Caki2 (cell line): ENCODE data around the gene CCT5. TPM values are rescaled to one million over a fixed set of nuclear protein-coding genes. Genes with fewer than 3 reads are reported as not detected.
"Not testable (repeated sequence)": the region's sequence is repeated elsewhere in the genome, so short reads cannot be mapped to it uniquely, and the experiment has no call there.

Experiments
- DNase-seq: peaks from one replicate; pipeline ENCODE4 v3.0.0-alpha.2; 2015; ENCODE audit warnings: low read depth
- in situ Hi-C: cut with HindIII; loops from 2 replicates; pipeline ENCODE4 v1.10.0; 2016; ENCODE audit warnings: low sequenced_read_pairs, low pct_unique_long_range_greater_than_20kb, mixed read lengths
- total RNA-seq: library from RNA; depleted of rRNA; stranded (reverse); fragments of >200 nt; shearing (Covaris generic); gene quantifications from 2 replicates; pipeline ENCODE4 v1.2.3, GENCODE V29; 2014; ENCODE audit warnings: low replicate concordance

The CCT5 gene
- total RNA-seq, 1 experiment from 2014 or later = 700 TPM

DNA sequence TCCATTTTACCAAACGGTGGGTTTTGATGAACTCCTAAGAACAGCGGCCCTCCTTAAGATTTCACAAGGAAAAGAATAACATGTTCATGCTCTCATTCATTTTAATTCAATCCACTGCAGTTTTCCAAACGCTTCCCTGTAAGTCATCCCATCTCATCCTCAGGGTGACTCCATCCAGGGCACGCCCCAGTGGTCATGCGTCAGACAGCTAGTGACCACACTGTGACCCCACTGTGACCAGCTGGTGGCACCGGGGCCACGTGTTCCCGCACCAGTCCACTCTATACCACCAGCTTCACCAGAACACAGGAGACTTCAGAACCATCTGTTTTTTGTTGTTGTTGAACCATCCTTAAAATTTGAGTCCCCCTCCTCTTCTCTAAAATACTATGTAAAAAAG, 14.7 kb upstream of the CCT5 start:
- peak; percentile 81 for DNase-seq
- in situ Hi-C loops = no loop called here

DNA sequence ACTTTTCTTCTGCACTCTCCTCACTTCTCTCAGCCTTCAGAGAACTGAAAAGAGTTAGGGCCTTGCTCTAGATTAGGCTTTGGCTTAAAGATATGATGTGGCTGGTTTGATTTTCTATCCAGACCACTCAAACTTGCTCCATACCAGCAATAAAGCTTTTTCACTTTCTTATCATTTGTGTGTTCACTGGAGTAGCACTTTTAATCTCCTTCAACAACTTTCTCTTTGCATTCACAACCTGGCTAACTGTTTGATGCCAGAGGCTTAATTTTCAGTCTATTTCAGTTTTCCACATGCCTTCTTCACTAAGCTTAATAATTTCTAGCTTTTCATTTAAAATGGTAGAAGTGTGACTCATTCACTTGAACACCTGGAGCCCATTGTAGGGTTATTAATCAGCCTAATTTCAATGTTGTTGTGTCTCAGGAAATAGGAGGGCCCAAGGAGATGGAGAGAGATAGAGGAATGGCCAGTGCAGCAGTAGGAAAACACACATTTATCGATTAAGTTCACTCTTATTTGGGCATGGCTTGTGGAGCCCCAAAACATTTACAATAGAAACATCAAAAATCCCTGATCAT, 6.3 kb upstream of the CCT5 start:
- in situ Hi-C loops = no loop called here
- peak; percentile 34 for DNase-seq

DNA sequence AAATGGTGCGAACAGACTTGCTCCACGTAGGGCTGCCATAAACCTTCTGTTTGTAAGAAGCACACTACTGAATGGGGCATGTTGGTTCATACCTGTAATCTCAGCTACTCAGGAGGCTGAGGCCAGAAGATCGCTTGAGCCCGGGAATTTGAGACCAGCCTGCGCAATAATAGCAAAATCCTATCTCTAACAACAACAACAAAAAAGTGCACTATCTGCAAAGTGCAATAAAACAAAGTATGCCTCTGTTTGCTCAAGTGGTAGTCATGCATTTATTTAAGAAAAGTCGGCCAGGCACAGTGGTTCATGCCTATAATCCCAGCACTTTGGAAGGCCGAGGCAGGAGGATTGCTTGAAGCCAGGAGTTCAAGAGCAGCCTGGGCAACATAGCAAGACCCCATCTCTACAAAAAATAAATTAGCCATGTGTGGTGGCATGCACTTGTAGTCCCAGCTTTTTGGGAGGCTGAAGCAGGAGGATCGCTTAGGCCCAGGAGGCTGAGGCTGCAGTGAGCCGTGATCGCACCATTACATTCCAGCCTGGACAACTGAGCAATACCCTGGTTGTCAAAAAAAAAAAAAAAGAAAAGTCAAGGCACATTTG, 5.6 kb upstream of the CCT5 start:
- in situ Hi-C loops = no loop called here

DNA sequence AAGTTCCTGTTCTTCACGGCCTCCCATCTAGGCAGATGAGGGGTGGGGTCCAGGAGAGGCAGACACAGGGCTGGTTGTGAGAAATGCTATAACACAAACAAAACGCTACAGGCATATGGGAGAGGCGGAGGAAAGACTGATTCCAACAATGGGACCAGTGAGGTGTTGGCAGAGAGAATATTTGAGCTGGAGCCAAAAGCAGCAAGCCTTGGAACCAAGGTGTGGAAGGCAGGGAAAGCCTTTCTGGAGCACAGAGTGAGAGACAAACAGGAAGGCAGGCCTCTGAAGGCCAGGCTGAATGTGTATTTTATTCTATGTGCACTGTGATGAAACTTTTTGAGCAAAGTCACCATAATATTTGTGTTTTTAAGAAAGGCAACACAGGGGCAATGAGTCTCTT, 3.3 kb upstream of the CCT5 start:
- DNase-seq = no peak
- in situ Hi-C loops = no loop called here

More for the DNA sequence above, 5.6 kb upstream of the CCT5 start:
- no peak for DNase-seq

DNA sequence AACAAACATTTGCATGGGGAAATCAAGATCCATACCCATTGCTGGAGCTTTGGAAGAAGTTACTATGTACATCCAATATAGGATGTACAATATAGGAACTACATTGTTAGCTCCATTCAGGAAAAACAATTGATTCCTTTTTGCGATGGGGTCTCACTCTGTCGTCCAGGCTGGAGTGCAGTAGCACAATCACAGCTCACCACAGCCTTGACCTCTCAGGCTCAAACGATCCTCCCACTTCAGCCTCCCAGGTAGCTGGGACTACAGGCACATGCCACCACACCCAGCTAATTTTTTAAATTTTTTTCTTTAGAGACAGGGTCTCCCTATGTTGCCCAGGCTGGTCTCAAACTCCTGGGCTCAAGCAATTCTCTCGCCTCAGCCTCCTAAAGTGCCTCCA, 2.9 kb upstream of the CCT5 start:
- in situ Hi-C loops, DNase-seq: not testable (repeated sequence)

DNA sequence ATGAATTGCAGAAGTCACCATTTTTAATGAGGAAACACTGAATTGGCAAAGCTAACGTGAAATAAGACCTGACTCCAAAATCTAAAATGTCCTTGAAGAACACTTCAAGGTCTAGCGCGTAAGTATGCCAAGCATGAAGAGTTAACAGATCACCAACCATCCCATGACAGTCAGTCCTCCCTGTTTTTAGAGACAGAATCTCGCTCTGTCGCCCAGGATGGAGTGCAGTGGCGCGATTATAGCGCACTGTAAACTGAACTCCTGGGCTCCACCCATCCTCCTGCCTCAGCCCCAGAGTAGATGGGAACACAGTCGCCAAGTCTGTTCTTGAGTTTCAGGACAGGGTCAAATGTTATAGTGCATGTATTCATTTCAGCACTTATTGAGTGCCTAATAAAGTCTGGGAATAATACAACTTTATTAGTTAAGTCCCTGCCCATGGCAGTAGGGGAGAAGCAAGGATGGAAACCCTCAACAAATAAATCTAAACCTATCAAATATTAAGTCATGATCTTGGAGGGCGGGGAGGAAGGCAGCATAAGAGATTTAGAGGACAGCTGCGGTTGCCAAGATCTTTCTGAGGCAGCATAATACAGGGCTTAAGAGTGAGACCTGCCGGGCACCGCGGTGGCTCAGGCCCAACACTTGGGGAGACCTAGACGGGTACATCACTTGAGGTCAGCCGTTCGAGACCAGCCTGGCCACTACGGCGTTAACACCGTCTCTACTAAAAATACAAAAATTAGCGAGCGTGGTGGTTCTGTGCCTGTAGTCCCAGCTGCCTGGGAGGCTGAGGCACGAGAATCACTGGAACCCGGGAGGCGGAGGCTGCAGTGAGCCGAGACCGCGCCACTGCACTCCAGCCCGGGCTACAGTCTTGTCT, 1.5 kb upstream of the CCT5 start:
- in situ Hi-C loops = no loop called here
- peak; percentile 49 for DNase-seq

DNA sequence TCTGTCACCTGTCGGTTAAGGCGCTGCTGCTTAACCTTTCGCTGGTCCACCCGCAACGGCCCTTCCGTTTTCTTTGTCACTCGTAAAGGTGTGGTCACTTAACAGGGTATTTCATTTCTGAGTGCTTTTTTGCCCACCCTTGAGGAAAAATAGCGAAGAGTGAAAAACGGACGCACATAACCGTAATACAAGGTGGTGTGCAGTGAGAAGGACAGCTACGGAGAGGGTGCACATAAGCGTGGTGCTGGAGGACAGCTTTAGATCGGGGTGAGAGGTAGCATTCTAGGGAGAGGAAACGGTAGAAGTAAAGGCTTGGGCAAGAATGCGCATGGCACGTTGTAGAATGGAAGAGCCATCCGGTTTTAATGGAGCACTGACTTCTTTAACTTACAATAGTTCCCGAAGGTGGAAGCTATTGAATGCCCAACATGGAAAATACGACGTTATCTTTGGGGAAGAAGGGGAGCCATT, 761 bp downstream of the CCT5 start:
- DNase-seq = no peak
- in situ Hi-C loops = no loop called here

DNA sequence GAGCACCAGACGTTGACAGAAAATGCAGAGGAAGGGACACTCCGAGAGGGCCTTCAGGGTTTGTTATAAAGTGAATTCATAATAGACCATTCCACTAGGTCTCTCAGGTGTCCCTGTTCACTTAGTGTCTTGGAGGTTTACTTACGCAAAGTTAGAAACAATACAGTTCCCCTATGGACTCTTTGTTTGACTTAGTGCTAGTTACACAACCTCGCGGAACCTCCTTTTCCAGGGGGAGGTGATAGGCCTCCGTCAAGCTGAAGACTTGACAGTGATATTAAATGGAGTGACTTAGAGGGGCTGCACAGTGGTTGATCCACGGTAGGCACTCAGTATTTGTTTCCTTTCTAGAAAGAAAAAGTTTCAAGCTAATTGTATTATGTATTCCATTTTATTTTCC, 1.3 kb downstream of the CCT5 start:
- no peak for DNase-seq
- in situ Hi-C loops = no loop called here

DNA sequence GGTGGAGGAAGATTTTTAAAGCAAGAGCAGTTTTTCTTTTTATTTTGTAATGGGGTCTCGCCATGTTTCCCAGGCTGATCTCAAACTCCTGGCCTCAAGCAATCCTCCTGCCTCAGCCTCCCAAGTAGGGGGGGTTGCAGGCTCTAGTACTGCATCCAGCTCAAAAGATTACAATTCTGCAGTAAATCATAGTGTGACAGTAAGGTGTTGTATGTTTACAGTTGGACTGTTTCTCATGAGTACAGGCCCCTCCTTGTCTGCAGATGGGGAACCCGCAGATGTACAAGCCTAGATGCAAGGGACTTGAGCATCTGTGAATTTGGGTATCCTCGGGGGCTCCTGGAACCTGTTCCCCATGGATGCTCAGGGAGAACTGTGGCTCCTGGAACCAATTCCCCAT, 3.3 kb downstream of the CCT5 start:
- in situ Hi-C loops = no loop called here
- no peak for DNase-seq

DNA sequence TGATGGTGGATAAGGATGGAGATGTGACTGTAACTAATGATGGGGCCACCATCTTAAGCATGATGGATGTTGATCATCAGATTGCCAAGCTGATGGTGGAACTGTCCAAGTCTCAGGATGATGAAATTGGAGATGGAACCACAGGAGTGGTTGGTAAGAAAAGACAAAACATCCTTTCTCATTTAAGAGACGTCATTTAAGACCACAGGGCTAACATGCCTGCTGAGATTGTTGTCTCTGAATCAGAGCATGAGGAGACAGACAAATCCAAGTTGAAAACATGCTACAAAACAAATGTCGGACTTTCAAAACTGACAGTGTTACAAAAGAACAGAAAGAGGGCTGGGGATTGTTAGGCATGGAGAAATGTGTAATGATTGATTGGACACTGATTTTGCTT, 4.6 kb downstream of the CCT5 start:
- DNase-seq = no peak
- in situ Hi-C loops = no loop called here

DNA sequence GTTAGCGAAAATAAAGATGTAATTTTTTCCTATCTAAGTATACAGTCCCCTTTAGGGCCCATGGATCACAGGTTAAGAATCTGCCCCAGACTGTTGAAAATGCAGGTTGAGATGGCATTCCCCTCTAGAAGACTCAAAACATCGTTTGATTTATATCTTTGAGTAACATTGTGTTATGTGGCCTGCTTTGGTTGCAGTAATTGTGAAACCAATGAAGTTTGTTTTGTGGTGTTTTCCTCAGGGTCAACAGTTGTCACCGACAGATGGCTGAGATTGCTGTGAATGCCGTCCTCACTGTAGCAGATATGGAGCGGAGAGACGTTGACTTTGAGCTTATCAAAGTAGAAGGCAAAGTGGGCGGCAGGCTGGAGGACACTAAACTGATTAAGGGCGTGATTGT, 7.8 kb downstream of the CCT5 start:
- DNase-seq = no peak
- in situ Hi-C loops = no loop called here

DNA sequence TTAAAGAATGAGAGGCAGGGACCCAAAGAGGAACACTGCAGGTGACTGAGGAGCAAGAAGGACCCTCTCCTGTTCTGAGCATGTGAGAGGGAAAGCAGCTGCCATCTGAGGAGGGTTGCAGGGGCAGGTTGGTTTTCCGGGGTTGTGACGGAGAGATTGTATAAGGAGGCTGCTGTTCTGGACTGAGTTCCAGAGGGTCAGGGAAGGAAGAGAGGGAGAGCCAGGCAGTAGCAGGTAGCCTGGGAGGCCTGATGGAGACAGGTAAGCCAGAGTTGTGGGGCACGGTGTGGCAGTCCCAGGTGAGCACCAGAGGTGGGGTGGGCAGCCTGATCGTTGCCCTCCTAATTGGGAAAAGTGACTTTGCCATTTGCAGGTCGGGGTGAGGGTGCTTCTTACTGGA, 9.8 kb downstream of the CCT5 start:
- no peak for DNase-seq
- in situ Hi-C loops = no loop called here

DNA sequence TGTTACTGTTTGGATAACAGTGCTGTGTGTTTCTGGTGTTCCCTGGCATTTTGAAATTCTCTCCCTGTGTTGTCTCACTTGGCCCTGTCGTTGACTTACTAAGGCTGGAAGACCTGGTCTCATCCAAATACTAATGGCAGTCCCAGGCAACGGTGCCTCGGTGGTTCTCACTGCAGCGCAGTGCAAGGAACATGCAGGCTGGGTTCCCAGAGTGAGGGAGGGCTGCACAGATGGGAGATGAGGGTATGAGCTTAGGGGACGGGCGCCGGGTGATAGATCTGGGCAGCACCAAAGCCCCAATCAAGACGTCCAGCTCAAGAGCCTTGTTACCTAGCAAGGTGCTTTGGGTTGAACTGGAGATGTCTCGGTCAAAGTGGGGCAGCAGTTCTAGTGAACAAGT, 11.0 kb downstream of the CCT5 start:
- in situ Hi-C loops = no loop called here
- no peak for DNase-seq

DNA sequence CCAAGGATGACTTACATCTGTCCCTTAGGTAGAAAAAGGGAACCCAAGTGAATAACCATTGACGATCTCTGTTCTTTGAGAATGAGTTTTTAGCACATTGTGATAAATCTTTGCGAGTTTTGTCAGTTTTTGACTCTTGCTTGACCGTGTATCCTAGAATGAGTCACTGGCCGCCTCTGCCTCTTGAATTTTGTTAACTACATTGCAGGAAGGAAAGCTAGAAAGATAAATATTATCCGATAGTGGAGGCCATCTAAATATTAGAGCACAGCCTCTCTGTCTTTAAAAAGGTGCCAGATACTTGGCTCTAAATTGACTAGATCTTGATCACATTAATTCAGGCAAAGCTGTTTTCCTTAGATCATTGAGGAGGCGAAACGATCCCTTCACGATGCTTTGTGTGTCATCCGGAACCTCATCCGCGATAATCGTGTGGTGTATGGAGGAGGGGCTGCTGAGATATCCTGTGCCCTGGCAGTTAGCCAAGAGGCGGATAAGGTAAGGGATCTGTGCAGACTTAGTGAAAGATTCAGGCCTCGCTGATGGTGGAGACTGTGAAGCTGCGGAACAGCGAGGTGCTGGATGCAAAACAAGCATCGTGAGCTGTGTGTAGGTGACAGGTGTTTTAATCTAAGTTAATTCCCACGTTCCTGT, 12.2 kb downstream of the CCT5 start:
- DNase-seq = no peak
- in situ Hi-C loops = no loop called here

DNA sequence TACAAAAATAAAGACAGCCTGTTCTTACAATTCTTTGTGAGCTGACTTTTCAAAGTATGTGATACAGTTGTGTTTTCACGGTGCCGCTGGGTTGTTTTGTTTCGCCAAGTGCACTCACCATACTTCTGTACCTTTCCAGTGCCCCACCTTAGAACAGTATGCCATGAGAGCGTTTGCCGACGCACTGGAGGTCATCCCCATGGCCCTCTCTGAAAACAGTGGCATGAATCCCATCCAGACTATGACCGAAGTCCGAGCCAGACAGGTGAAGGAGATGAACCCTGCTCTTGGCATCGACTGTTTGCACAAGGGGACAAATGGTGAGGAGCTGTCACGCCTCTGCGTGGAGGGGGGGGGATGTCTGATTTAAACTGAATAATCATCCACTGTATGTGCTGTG, 12.9 kb downstream of the CCT5 start:
- DNase-seq = no peak
- in situ Hi-C loops = no loop called here

DNA sequence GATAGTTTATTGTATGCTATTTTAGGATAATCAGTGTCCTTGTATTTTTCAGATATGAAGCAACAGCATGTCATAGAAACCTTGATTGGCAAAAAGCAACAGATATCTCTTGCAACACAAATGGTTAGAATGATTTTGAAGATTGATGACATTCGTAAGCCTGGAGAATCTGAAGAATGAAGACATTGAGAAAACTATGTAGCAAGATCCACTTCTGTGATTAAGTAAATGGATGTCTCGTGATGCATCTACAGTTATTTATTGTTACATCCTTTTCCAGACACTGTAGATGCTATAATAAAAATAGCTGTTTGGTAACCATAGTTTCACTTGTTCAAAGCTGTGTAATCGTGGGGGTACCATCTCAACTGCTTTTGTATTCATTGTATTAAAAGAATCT, 14.5 kb downstream of the CCT5 start:
- in situ Hi-C loops = no loop called here

DNA sequence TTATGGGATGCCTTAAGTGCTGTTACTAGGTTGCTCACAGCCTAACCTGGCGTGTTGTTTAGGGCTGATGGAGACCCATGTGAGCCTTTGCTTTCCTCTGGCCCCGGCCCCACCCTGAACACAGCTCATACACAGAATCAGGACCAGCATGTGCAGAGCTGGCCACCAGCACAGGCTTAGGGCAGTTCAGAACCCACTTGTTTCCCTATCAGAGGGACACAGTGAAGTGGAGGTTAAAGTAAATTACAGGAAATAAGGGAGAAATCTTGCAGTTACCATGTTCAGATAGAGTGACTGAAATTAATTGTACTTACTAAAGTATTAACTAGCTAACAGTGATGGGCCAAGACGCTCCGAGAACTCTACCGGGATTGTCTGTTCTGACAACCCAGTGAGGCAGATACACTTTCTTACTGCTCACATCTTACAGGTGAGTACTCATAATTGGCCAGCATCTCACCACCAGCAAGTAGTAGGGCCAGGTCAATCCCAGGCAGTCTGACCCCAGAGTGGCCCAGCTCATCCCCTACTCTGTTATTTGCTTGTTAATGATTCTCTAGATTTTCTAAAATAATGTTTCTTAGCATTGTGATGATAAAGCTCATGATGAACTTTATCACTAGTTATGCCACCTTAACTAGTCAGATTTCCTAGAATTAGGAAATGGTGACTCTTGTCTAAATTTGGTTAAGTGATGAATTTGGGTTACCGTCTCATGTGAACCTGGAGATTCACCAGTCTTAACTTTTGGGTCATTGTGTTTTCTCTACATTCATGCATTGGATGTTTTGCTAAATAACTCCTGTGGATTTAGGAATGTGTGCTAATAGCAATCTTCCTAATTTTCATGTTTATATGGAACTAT, 15.4 kb downstream of the CCT5 start:
- in situ Hi-C loops = no loop called here
- no peak for DNase-seq

More for the DNA sequence above, 14.5 kb downstream of the CCT5 start:
- no peak for DNase-seq

DNA sequence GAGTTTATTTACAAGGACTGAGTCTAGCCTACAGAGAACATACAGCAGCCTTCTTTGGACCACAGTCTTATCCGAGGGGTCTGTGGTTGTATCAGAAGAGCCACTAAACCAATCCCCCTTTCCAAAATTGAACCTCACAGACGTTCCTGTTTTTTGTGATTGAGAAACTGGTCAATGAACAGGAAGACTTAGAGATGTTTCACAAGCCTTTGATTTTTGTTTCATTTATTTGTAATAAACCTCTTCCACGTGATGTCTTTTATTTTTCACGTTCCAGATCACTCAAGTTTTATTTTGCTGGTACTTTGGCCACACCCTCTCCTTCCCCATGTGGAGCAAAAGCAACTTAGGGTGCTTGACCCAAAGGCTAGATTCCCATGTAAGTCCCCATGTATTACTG, 16.1 kb downstream of the CCT5 start:
- in situ Hi-C loops = no loop called here
- DNase-seq = no peak
